Activated naive CD4-positive, alpha-beta T cell treated with anti-CD3 and anti-CD28 coated beads for 36 hours (primary cell): ENCODE measurements around the gene GUCY2D. TPM values are rescaled to one million over a fixed set of nuclear protein-coding genes. Genes with fewer than 3 reads are reported as not detected.
"Not testable (repeated sequence)": the region's sequence is repeated elsewhere in the genome, so short reads cannot be mapped to it uniquely, and the experiment has no call there.

Experiments
- CTCF ChIA-PET: fragments of 350-600 bp; sonication (Branson Sonifier 250); formaldehyde crosslinking; loops from one replicate; lab custom pipeline; 2021; ENCODE audit warnings: antibody characterized with exemption; lab: Charles Lee
- DNase-seq: peaks from one replicate; pipeline ENCODE4 v3.0.0-alpha.2; 2020
- H3K27ac Mint-ChIP-seq: one replicate; pipeline ENCODE4 v1.8.0; 2021; ENCODE audit warnings: mild to moderate bottlenecking, mixed read lengths
- H3K27me3 Mint-ChIP-seq: one replicate; pipeline ENCODE4 v1.8.0; 2021; ENCODE audit warnings: low read depth, mixed read lengths
- H3K36me3 Mint-ChIP-seq: one replicate; pipeline ENCODE4 v1.8.0; 2021; ENCODE audit warnings: low read depth, mixed read lengths
- H3K4me1 Mint-ChIP-seq: one replicate; pipeline ENCODE4 v1.8.0; 2021; ENCODE audit warnings: low read depth, mixed read lengths
- H3K4me3 Mint-ChIP-seq: one replicate; pipeline ENCODE4 v1.8.0; 2021; ENCODE audit warnings: mild to moderate bottlenecking, moderate library complexity, mixed read lengths
- H3K9me3 Mint-ChIP-seq: one replicate; pipeline ENCODE4 v1.8.0; 2021; ENCODE audit warnings: mixed read lengths
- intact Hi-C: fragments of 100-400 bp; cut with micrococcal nuclease; formaldehyde crosslinking; loops from one replicate; pipeline ENCODE4 v1.15.1; 2023
- total RNA-seq, 2 experiments: library from RNA; stranded (reverse); gene quantifications; one replicate each; pipeline ENCODE4 v1.2.3, GENCODE V29; 2021

Gene GUCY2D
- total RNA-seq, 2 experiments from 2014 or later: not detected

DNA sequence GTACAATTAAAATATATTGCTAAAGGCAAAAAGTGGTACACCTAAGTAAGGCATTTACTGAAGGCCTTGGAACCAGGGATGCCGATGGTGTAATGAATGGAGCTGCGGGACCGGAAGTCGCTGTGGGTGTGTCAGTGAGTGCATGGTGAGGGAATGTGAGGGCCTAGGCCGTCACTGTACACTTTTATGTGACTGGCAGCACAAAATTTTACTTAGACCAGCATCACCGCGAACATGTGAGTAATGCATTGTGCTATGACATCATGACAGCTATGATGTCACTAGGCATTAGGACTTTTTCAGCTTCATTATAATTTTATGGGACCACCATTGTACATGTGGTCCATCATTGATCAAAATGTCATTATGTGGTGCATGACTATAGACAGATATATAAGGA, 51.2 kb downstream of the GUCY2D start:
- Mint-ChIP-seq H3K4me1 (peaks cover 3% of the 10 kb centered on the region), H3K4me3 (no peak overlapping the region), H3K9me3 (no peaks in the 10 kb centered on the region), H3K27ac (no peak overlapping the region), H3K36me3 (no peaks in the 10 kb centered on the region), H3K27me3 (peaks cover 12% of the 10 kb centered on the region)
- CTCF ChIA-PET: interaction anchor here (0.6 kb wide), 1 partner anchor 59 kb away, joined by 6 read pairs; no protein-coding TSS in a partner anchor
- no peak for DNase-seq
- intact Hi-C loops: no loop called here

GRCh38 chr17:8055851-8056231, 53.4 kb downstream of the GUCY2D start:
- intact Hi-C loops: loop anchor here (2.0 kb wide), 2 partner anchors 65 to 199 kb away; partner anchors contain the start of gene NAA38
- no peak for DNase-seq
- Mint-ChIP-seq H3K9me3 (no peaks in the 10 kb centered on the region), H3K27me3 (peaks cover 30% of the 10 kb centered on the region), H3K36me3 (no peaks in the 10 kb centered on the region), H3K4me3 (no peak overlapping the region), H3K4me1 (peaks cover 3% of the 10 kb centered on the region), H3K27ac (no peak overlapping the region)
- CTCF ChIA-PET: interaction anchor here (0.5 to 8.4 kb wide), 10 partner anchors 14 to 239 kb away, joined by 3 to 204 read pairs (median 6); partner anchors contain the start of genes CNTROB, SLC25A35 and TRAPPC1

GRCh38 chr17:8056232-8056975, 54.0 kb downstream of the GUCY2D start:
- no peaks in the 10 kb centered on the region for H3K9me3 Mint-ChIP-seq
- CTCF ChIA-PET: interaction anchor here (0.5 to 8.4 kb wide), 20 partner anchors 14 to 240 kb away, joined by 3 to 204 read pairs (median 4); partner anchors contain the start of genes CNTROB, SLC25A35 and TRAPPC1
- peak; percentile 54 for DNase-seq
- H3K4me3 Mint-ChIP-seq: no peak overlapping the region
- no peaks in the 10 kb centered on the region for H3K36me3 Mint-ChIP-seq
- H3K4me1 Mint-ChIP-seq: peaks cover 3% of the 10 kb centered on the region
- peaks cover 36% of the 10 kb centered on the region for H3K27me3 Mint-ChIP-seq
- intact Hi-C loops: loop anchor here (2.0 kb wide), 2 partner anchors 66 to 200 kb away; partner anchors contain the start of gene NAA38
- no peak overlapping the region for H3K27ac Mint-ChIP-seq

- no peak overlapping the region for H3K4me3 Mint-ChIP-seq
- peaks cover 43% of the 10 kb centered on the region for H3K27me3 Mint-ChIP-seq
- H3K4me1 Mint-ChIP-seq: peaks cover 3% of the 10 kb centered on the region
- CTCF ChIA-PET: interaction anchor here (0.5 to 8.4 kb wide), 31 partner anchors 9 to 241 kb away, joined by 3 to 204 read pairs (median 5); partner anchors contain the start of genes CNTROB, PER1, SLC25A35 and TRAPPC1
- intact Hi-C loops: loop anchor here (1.0 to 2.0 kb wide), 5 partner anchors 41 to 314 kb away; partner anchors contain the start of gene NAA38
- no peaks in the 10 kb centered on the region for H3K9me3 Mint-ChIP-seq
- no peak for DNase-seq
- H3K36me3 Mint-ChIP-seq: no peaks in the 10 kb centered on the region
- no peak overlapping the region for H3K27ac Mint-ChIP-seq
Observed at GRCh38 chr17:8056976-8057625, 54.7 kb downstream of the GUCY2D start.

GRCh38 chr17:8057691-8058114, 55.3 kb downstream of the GUCY2D start:
- no peaks in the 10 kb centered on the region for H3K36me3 Mint-ChIP-seq
- intact Hi-C loops: loop anchor here (1.0 to 2.0 kb wide), 5 partner anchors 41 to 314 kb away; partner anchors contain the start of gene NAA38
- DNase-seq: peak; percentile 60
- peaks cover 3% of the 10 kb centered on the region for H3K4me1 Mint-ChIP-seq
- H3K27me3 Mint-ChIP-seq: peaks cover 49% of the 10 kb centered on the region
- H3K4me3 Mint-ChIP-seq: no peak overlapping the region
- H3K9me3 Mint-ChIP-seq: no peaks in the 10 kb centered on the region
- CTCF ChIA-PET: interaction anchor here (0.5 to 8.4 kb wide), 30 partner anchors 8 to 242 kb away, joined by 3 to 204 read pairs (median 5); partner anchors contain the start of genes CNTROB, PER1, SLC25A35 and TRAPPC1
- no peak overlapping the region for H3K27ac Mint-ChIP-seq

DNA sequence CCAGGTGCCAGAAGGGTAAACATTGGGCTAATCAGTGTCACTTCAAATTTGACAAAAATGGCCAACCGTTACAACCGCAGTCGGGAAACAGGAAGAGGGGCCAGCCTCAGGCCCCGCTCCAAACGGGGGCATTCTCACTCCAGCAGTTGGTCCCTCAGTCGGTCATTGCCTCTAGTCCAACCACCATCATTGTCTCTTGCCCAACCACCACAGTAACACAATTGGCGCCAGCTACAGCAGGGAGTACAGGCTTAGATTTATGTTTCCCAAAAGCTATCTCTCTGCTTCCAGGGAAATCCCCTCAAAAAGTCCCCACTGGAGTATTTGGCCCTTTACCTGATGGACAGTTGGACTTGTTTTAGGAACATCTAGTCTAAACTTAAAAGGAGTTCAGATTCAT, 56.7 kb downstream of the GUCY2D start:
- Mint-ChIP-seq H3K27ac (no peak overlapping the region), H3K27me3 (peaks cover 60% of the 10 kb centered on the region), H3K9me3 (no peaks in the 10 kb centered on the region), H3K36me3 (no peaks in the 10 kb centered on the region), H3K4me3 (no peak overlapping the region), H3K4me1 (peaks cover 3% of the 10 kb centered on the region)
- DNase-seq: no peak
- CTCF ChIA-PET: interaction anchor here (0.7 to 8.4 kb wide), 9 partner anchors 15 to 1508 kb away, joined by 3 to 204 read pairs (median 17); no protein-coding TSS in a partner anchor
- intact Hi-C loops: no loop called here

DNA sequence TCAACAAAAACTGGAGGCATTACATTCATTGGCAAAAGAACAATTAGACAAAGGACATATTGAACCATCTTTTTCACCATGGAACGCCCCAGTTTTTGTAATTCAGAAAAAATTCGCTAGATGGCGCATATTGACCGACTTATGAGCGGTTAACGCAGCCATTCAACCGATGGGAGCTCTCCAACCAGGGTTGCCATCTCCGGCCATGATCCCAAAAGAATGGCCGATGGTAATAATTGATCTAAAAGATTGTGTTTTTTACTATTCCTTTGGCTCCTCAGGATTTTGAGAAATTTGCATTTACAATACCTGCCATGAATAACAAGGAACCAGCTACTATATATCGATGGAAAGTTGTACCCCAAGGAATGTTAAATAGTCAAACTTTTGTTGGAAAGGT, 57.9 kb downstream of the GUCY2D start:
- intact Hi-C loops: loop anchor here (1.0 to 2.0 kb wide), 4 partner anchors 19 to 240 kb away; partner anchors contain the start of gene ALOXE3
- no peak overlapping the region for H3K27ac Mint-ChIP-seq
- peaks cover 3% of the 10 kb centered on the region for H3K4me1 Mint-ChIP-seq
- H3K9me3 Mint-ChIP-seq: no peaks in the 10 kb centered on the region
- DNase-seq: peak; percentile 76
- no peaks in the 10 kb centered on the region for H3K36me3 Mint-ChIP-seq
- no peak overlapping the region for H3K4me3 Mint-ChIP-seq
- H3K27me3 Mint-ChIP-seq: peaks cover 70% of the 10 kb centered on the region
- CTCF ChIA-PET: interaction anchor here (0.6 to 8.4 kb wide), 27 partner anchors 14 to 401 kb away, joined by 3 to 204 read pairs (median 6); partner anchors contain the start of gene GUCY2D

DNA sequence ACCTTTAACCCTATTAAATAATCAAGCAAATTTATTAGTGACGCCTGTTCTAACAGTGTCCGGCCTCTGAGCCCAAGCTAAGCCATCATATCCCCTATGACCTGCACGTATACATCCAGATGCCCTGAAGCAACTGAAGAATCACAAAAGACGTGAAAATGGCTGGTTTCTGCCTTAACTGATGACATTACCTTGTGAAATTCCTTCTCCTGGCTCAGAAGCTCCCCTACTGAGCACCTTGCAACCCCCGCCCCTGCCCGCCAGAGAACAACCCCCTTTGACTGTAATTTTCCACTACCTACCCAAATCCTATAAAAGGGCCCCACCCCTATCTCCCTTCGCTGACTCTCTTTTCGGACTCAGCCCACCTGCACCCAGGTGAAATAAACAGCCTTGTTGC, 59.4 kb downstream of the GUCY2D start:
- H3K4me3 Mint-ChIP-seq, H3K4me1 Mint-ChIP-seq, H3K27ac Mint-ChIP-seq, DNase-seq, H3K9me3 Mint-ChIP-seq, H3K36me3 Mint-ChIP-seq: not testable (repeated sequence)
- CTCF ChIA-PET: interaction anchor here (0.6 to 8.4 kb wide), 12 partner anchors 13 to 241 kb away, joined by 3 to 204 read pairs (median 8); no protein-coding TSS in a partner anchor
- peaks cover 64% of the 10 kb centered on the region for H3K27me3 Mint-ChIP-seq
- intact Hi-C loops: loop anchor here (2.0 kb wide), 1 partner anchor 57 kb away; the partner anchor contains the start of gene ALOXE3

- no peak overlapping the region for H3K27ac Mint-ChIP-seq
- peaks cover 61% of the 10 kb centered on the region for H3K27me3 Mint-ChIP-seq
- H3K4me1 Mint-ChIP-seq: no peaks in the 10 kb centered on the region
- no peaks in the 10 kb centered on the region for H3K36me3 Mint-ChIP-seq
- intact Hi-C loops: no loop called here
- no peak for DNase-seq
- CTCF ChIA-PET: interaction anchor here (1.0 to 8.4 kb wide), 9 partner anchors 12 to 375 kb away, joined by 3 to 204 read pairs (median 7); partner anchors contain the start of gene TP53
- no peak overlapping the region for H3K4me3 Mint-ChIP-seq
- no peaks in the 10 kb centered on the region for H3K9me3 Mint-ChIP-seq
Observed at GRCh38 chr17:8062435-8062806, 60.0 kb downstream of the GUCY2D start.

GRCh38 chr17:8062807-8063483, 60.5 kb downstream of the GUCY2D start:
- H3K27me3 Mint-ChIP-seq: peaks cover 58% of the 10 kb centered on the region

GRCh38 chr17:8063761-8064534, 61.5 kb downstream of the GUCY2D start:
- H3K9me3 Mint-ChIP-seq: no peaks in the 10 kb centered on the region
- H3K4me1 Mint-ChIP-seq: no peaks in the 10 kb centered on the region
- no peaks in the 10 kb centered on the region for H3K36me3 Mint-ChIP-seq
- H3K27ac Mint-ChIP-seq: no peak overlapping the region
- CTCF ChIA-PET: no interaction called here
- intact Hi-C loops: no loop called here
- peaks cover 55% of the 10 kb centered on the region for H3K27me3 Mint-ChIP-seq
- H3K4me3 Mint-ChIP-seq: no peak overlapping the region
- DNase-seq: no peak

More at GRCh38 chr17:8062807-8063483, 60.5 kb downstream of the GUCY2D start:
- Mint-ChIP-seq H3K27ac (no peak overlapping the region), H3K4me1 (no peaks in the 10 kb centered on the region), H3K36me3 (no peaks in the 10 kb centered on the region), H3K9me3 (no peaks in the 10 kb centered on the region), H3K4me3 (no peak overlapping the region)
- CTCF ChIA-PET: interaction anchor here (1.0 to 8.4 kb wide), 8 partner anchors 11 to 375 kb away, joined by 3 to 204 read pairs (median 12); partner anchors contain the start of gene TP53
- no peak for DNase-seq
- intact Hi-C loops: no loop called here
